IgD-negative memory B cell (primary cell): ENCODE measurements around the gene ZMYM3. TPM values are rescaled to one million over a fixed set of nuclear protein-coding genes. Genes with fewer than 3 reads are reported as not detected.

Source experiments
- H3K27ac Mint-ChIP-seq, 3 donors: one replicate each; pipeline ENCODE4 v1.8.0; 2020 to 2022; ENCODE audit warnings: mild to moderate bottlenecking in 3 of 3, mixed read lengths in 3 of 3, moderate library complexity in 1 of 3
- H3K27me3 Mint-ChIP-seq: one replicate; pipeline ENCODE4 v1.8.0; 2021; ENCODE audit warnings: mixed read lengths
- H3K36me3 Mint-ChIP-seq: one replicate; pipeline ENCODE4 v1.8.0; 2020; ENCODE audit warnings: mild to moderate bottlenecking, mixed read lengths
- H3K4me1 Mint-ChIP-seq, 3 donors: one replicate each; pipeline ENCODE4 v1.8.0; 2020 to 2022; ENCODE audit warnings: mixed read lengths in 3 of 3, mild to moderate bottlenecking in 1 of 3
- H3K4me3 Mint-ChIP-seq, 4 donors: one replicate each; pipeline ENCODE4 v1.8.0; 2020 to 2022; ENCODE audit warnings: mild to moderate bottlenecking in 4 of 4, mixed read lengths in 4 of 4, moderate library complexity in 3 of 4
- H3K9me3 Mint-ChIP-seq, 3 donors: one replicate each; pipeline ENCODE4 v1.8.0; 2020 to 2021; ENCODE audit warnings: mixed read lengths in 3 of 3, mild to moderate bottlenecking in 1 of 3
- polyA plus RNA-seq: library from polyadenylated mRNA; unstranded; fragments of 300-500 nt; fragmentation: Illumina TruSeq; gene quantifications from one replicate; pipeline ENCODE4 v1.2.3, GENCODE V29; 2021

The ZMYM3 gene
- polyA plus RNA-seq, 1 donor from 2014 or later, result 7.0 TPM

- Mint-ChIP-seq H3K27me3 (peaks cover 1% of the 10 kb centered on the region), H3K9me3 (no peaks in the 10 kb centered on the region), H3K4me3 (no peak overlapping the region), H3K4me1 (peaks cover 0 to 4% (median 1%) of the 10 kb centered on the region in 3 donors), H3K36me3 (no peaks in the 10 kb centered on the region), H3K27ac (no peak overlapping the region)
Observed at GRCh38 chrX:71228063-71228642, 25.8 kb downstream of the ZMYM3 start.

GRCh38 chrX:71227370-71228062 lies 26.4 kb downstream of the ZMYM3 start:
- H3K4me1 Mint-ChIP-seq, result peaks cover 0 to 4% (median 1%) of the 10 kb centered on the region in 3 donors
- H3K27ac Mint-ChIP-seq, result no peak overlapping the region
- H3K9me3 Mint-ChIP-seq, result no peaks in the 10 kb centered on the region
- peaks cover 5% of the 10 kb centered on the region for H3K27me3 Mint-ChIP-seq
- H3K4me3 Mint-ChIP-seq, result no peak overlapping the region
- no peaks in the 10 kb centered on the region for H3K36me3 Mint-ChIP-seq

GRCh38 chrX:71225676-71226075 lies 28.3 kb downstream of the ZMYM3 start:
- peaks cover 5% of the 10 kb centered on the region for H3K27me3 Mint-ChIP-seq
- H3K36me3 Mint-ChIP-seq, result no peaks in the 10 kb centered on the region
- no peak overlapping the region for H3K27ac Mint-ChIP-seq

GRCh38 chrX:71225009-71225408 lies 28.9 kb downstream of the ZMYM3 start:
- Mint-ChIP-seq H3K36me3 (no peaks in the 10 kb centered on the region), H3K27me3 (peaks cover 5% of the 10 kb centered on the region), H3K4me1 (peaks cover 0 to 1% (median 0%) of the 10 kb centered on the region in 3 donors), H3K27ac (no peak overlapping the region), H3K9me3 (no peaks in the 10 kb centered on the region), H3K4me3 (no peak overlapping the region)

More at GRCh38 chrX:71225676-71226075, 28.3 kb downstream of the ZMYM3 start:
- Mint-ChIP-seq H3K9me3 (no peaks in the 10 kb centered on the region), H3K4me3 (no peak overlapping the region), H3K4me1 (peaks cover 0 to 1% (median 0%) of the 10 kb centered on the region in 3 donors)

DNA sequence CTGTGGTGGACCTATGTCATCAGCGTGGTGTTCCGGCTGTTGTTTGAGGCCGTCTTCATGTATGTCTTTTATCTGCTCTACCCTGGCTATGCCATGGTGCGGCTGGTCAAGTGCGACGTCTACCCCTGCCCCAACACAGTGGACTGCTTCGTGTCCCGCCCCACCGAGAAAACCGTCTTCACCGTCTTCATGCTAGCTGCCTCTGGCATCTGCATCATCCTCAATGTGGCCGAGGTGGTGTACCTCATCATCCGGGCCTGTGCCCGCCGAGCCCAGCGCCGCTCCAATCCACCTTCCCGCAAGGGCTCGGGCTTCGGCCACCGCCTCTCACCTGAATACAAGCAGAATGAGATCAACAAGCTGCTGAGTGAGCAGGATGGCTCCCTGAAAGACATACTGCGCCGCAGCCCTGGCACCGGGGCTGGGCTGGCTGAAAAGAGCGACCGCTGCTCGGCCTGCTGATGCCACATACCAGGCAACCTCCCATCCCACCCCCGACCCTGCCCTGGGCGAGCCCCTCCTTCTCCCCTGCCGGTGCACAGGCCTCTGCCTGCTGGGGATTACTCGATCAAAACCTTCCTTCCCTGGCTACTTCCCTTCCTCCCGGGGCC lies 29.7 kb downstream of the ZMYM3 start:
- Mint-ChIP-seq H3K36me3 (no peaks in the 10 kb centered on the region), H3K4me1 (no peaks in the 10 kb centered on the region), H3K27ac (no peak overlapping the region), H3K9me3 (no peaks in the 10 kb centered on the region), H3K27me3 (peaks cover 5% of the 10 kb centered on the region), H3K4me3 (peak overlapping the region in 1 of 4 donors; percentile 65)

DNA sequence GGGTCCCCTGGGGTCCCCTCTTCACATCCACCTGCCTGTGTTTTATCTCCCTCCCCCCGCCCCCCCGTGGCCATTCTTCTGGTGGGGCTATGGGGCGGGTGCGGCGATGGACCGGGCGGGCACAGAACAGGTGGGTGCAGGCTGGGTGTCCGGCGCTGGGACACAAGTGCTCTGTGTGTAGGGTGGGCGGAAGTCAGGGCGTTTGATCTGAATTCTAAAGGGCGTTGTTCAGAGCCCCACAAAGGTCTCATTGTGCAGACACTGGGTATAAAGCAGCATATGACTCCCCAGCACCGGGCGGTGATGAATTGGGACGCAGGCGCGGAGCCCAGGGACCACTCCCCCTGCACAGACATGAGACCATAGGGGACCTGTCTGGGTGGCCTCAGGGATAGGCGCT lies 31.0 kb downstream of the ZMYM3 start, which contains the start of gene GJB1:
Gene GJB1, plus strand, starts transcription at position 296 of the 400 bp plus-strand sequence. CDS start 484 bp downstream, outside the sequence.
- no peaks in the 10 kb centered on the region for H3K36me3 Mint-ChIP-seq
- H3K27ac Mint-ChIP-seq, result peak within 1 kb of the TSS in 1 of 3 donors; percentile 64
- no peaks in the 10 kb centered on the region for H3K9me3 Mint-ChIP-seq
- no peaks in the 10 kb centered on the region for H3K4me1 Mint-ChIP-seq
- H3K27me3 Mint-ChIP-seq, result peaks cover 5% of the 10 kb centered on the region
- no peak within 1 kb of the TSS for H3K4me3 Mint-ChIP-seq

DNA sequence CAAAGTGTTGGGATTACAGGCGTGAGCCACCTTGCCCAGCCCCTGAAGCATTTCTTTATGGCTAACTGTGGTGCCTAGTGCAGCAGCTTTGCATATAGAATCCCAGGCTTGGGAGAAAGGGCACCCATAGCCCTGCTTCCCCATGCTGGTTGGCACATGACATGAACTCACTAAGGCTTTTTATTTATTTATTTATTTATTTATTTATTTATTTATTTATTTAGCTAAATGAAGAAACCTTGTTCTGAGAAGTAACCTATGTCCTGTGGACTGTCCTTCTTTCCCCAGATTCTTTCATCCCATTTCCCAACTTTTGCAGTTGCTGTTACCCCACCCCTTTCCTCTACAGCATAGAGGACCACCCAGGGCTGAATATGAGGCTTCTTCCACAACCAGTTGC lies 32.8 kb downstream of the ZMYM3 start:
- H3K4me1 Mint-ChIP-seq, result no peaks in the 10 kb centered on the region

DNA sequence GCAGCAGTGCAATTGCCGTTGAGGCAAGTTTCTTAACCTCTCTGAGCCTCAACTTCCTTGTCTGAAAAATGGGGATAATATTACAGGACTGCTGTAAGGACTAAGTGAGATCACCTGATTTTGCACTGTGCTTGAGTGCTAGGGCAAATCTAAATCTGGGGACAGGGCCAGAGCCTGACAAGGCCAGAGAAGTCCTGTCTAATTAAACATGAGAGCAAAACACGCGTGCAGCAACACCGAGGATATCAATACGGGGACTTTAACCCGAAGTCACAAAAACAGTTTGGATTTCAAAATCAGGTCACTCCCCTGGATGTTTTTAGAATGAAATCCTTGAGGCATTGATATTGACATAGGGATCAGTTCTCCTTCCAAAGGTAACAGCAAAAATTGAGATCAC lies 36.6 kb downstream of the ZMYM3 start:
- H3K4me1 Mint-ChIP-seq, result no peaks in the 10 kb centered on the region
- H3K4me3 Mint-ChIP-seq, result no peak overlapping the region
- no peaks in the 10 kb centered on the region for H3K36me3 Mint-ChIP-seq
- H3K9me3 Mint-ChIP-seq, result no peaks in the 10 kb centered on the region
- H3K27me3 Mint-ChIP-seq, result peaks cover 4% of the 10 kb centered on the region
- H3K27ac Mint-ChIP-seq, result no peak overlapping the region

More for the DNA sequence above, 32.8 kb downstream of the ZMYM3 start:
- Mint-ChIP-seq H3K27ac (no peak overlapping the region), H3K27me3 (peaks cover 5% of the 10 kb centered on the region), H3K9me3 (no peaks in the 10 kb centered on the region), H3K4me3 (no peak overlapping the region), H3K36me3 (no peaks in the 10 kb centered on the region)

DNA sequence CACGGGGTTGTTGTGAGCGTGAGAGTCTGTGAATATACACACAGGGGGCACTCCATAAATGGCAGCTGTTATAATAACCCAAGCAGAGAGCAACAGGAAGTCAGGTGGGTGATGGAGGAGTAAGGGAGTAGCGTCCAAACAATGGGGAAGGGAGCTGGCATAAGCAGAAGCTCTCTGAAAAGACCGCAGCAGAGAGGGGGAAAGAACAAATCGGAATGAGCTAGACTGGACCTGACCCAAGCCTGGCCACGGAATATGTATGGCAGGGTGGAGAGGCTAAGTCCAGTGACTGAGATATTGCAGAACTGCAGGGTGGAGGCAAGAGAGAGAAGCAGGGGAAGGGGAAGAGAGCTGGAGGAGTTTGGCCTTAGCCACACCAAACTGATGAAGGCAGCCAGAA lies 37.5 kb downstream of the ZMYM3 start:
- Mint-ChIP-seq H3K27me3 (peaks cover 4% of the 10 kb centered on the region), H3K4me3 (no peak overlapping the region), H3K27ac (no peak overlapping the region), H3K9me3 (no peaks in the 10 kb centered on the region), H3K36me3 (no peaks in the 10 kb centered on the region), H3K4me1 (no peaks in the 10 kb centered on the region)

GRCh38 chrX:71215338-71215912 lies 38.5 kb downstream of the ZMYM3 start:
- H3K4me3 Mint-ChIP-seq, result no peak overlapping the region
- no peak overlapping the region for H3K27ac Mint-ChIP-seq
- no peaks in the 10 kb centered on the region for H3K36me3 Mint-ChIP-seq
- H3K9me3 Mint-ChIP-seq, result peaks cover 0 to under 1% (median 0%) of the 10 kb centered on the region in 3 donors
- peaks cover 4% of the 10 kb centered on the region for H3K27me3 Mint-ChIP-seq
- H3K4me1 Mint-ChIP-seq, result no peaks in the 10 kb centered on the region

- Mint-ChIP-seq H3K36me3 (no peaks in the 10 kb centered on the region), H3K9me3 (peaks cover 0 to 1% (median 0%) of the 10 kb centered on the region in 3 donors), H3K27ac (no peak overlapping the region), H3K4me3 (no peak overlapping the region), H3K27me3 (peaks cover 4% of the 10 kb centered on the region), H3K4me1 (no peaks in the 10 kb centered on the region)
Observed at GRCh38 chrX:71214604-71215337, 39.2 kb downstream of the ZMYM3 start.

- peaks cover 0 to 1% (median 0%) of the 10 kb centered on the region in 3 donors for H3K9me3 Mint-ChIP-seq
- H3K27ac Mint-ChIP-seq, result no peak overlapping the region
- H3K4me1 Mint-ChIP-seq, result no peaks in the 10 kb centered on the region
- peaks cover 4% of the 10 kb centered on the region for H3K27me3 Mint-ChIP-seq
- no peak overlapping the region for H3K4me3 Mint-ChIP-seq
- H3K36me3 Mint-ChIP-seq, result no peaks in the 10 kb centered on the region
Observed at GRCh38 chrX:71214152-71214551, 39.8 kb downstream of the ZMYM3 start.

- Mint-ChIP-seq H3K36me3 (no peaks in the 10 kb centered on the region), H3K27ac (no peak overlapping the region)
Observed at GRCh38 chrX:71212536-71212935, 41.4 kb downstream of the ZMYM3 start.

GRCh38 chrX:71210816-71211215 lies 43.1 kb downstream of the ZMYM3 start:
- Mint-ChIP-seq H3K4me1 (no peaks in the 10 kb centered on the region), H3K27me3 (peaks cover 4% of the 10 kb centered on the region), H3K4me3 (peak overlapping the region in 1 of 4 donors; percentile 17), H3K9me3 (peaks cover 0 to 1% (median 0%) of the 10 kb centered on the region in 3 donors), H3K36me3 (no peaks in the 10 kb centered on the region), H3K27ac (no peak overlapping the region)

More at GRCh38 chrX:71212536-71212935, 41.4 kb downstream of the ZMYM3 start:
- peaks cover 0 to 1% (median 0%) of the 10 kb centered on the region in 3 donors for H3K9me3 Mint-ChIP-seq
- H3K4me3 Mint-ChIP-seq, result no peak overlapping the region
- H3K27me3 Mint-ChIP-seq, result peaks cover 4% of the 10 kb centered on the region
- H3K4me1 Mint-ChIP-seq, result no peaks in the 10 kb centered on the region
